Measurements from ENCODE around the gene KRT38. TPM values are rescaled to one million over a fixed set of nuclear protein-coding genes. Genes with fewer than 3 reads are reported as not detected.

KRT38 gene
- total RNA-seq, 4 donors from 2014 or later, result 1.3 to 1.8 TPM; not detected in 2

Other genes with a start within 250 kb of the KRT38 start
- gene KRTAP9-2, start 214.3 kb downstream of the KRT38 start, total RNA-seq, result 100 to 1,000 TPM in 1 of 4 donors, 10 to 100 TPM in 1, not detected in 2; 18.1 to 183 TPM
- gene KRTAP9-3, start 208.5 kb downstream of the KRT38 start, total RNA-seq, result 100 to 1,000 TPM in 1 of 4 donors, 1 to 10 TPM in 1, under 1 TPM in 1, not detected in 1; 0.27 to 218 (median 8.7) TPM
- gene KRTAP9-8, start 203.0 kb downstream of the KRT38 start, total RNA-seq, result 100 to 1,000 TPM in 1 of 4 donors, under 1 TPM in 2, not detected in 1; 0.47 to 120 (median 0.97) TPM
- gene KRTAP9-4, start 191.3 kb downstream of the KRT38 start, total RNA-seq, result 100 to 1,000 TPM in 1 of 4 donors, 1 to 10 TPM in 1, under 1 TPM in 1, not detected in 1; 0.37 to 177 (median 2.1) TPM
- gene KRTAP9-9, start 185.6 kb downstream of the KRT38 start, total RNA-seq, result 10 to 100 TPM in 1 of 4 donors, 1 to 10 TPM in 1, not detected in 2; 2.1 to 94.5 TPM
- under 1 TPM in 2 of 4 donors, not detected in 2; 0.38 to 0.62 TPM for gene KRTAP9-6, start 175.6 kb downstream of the KRT38 start, total RNA-seq
- 10 to 100 TPM in 1 of 4 donors, under 1 TPM in 1, not detected in 2; 0.51 to 17.1 TPM for gene KRTAP9-7, start 165.3 kb downstream of the KRT38 start, total RNA-seq
- gene KRTAP29-1, start 138.1 kb downstream of the KRT38 start, total RNA-seq, result 1 to 10 TPM in 1 of 4 donors, not detected in 3; 2.5 TPM
- gene KRTAP16-1, start 131.7 kb downstream of the KRT38 start, total RNA-seq, result 1 to 10 TPM in 1 of 4 donors, not detected in 3; 5.9 TPM
- 10 to 100 TPM in 1 of 4 donors, 1 to 10 TPM in 1, not detected in 2; 1.3 to 38.6 TPM for gene KRTAP17-1, start 125.3 kb downstream of the KRT38 start, total RNA-seq
- gene KRT33A, start 90.2 kb downstream of the KRT38 start, total RNA-seq, result 10 to 100 TPM in 2 of 4 donors, under 1 TPM in 1, not detected in 1; 0.25 to 73.9 (median 11.0) TPM
- gene KRT33B, start 71.2 kb downstream of the KRT38 start, total RNA-seq, result 100 to 1,000 TPM in 1 of 4 donors, 1 to 10 TPM in 1, under 1 TPM in 1, not detected in 1; 0.25 to 117 (median 4.4) TPM
- 100 to 1,000 TPM in 1 of 4 donors, 10 to 100 TPM in 1, 1 to 10 TPM in 1, under 1 TPM in 1; 0.72 to 143 (median 6.3) TPM for gene KRT34, start 58.7 kb downstream of the KRT38 start, total RNA-seq
- 100 to 1,000 TPM in 1 of 4 donors, 10 to 100 TPM in 3; 15.9 to 197 (median 24.1) TPM for gene KRT31, start 43.4 kb downstream of the KRT38 start, total RNA-seq
- gene KRT37, start 16.4 kb downstream of the KRT38 start, total RNA-seq, result not detected
- gene KRT32, start 26.4 kb upstream of the KRT38 start, total RNA-seq, result 10 to 100 TPM in 1 of 4 donors, under 1 TPM in 1, not detected in 2; 0.46 to 11.6 TPM
- under 1 TPM in 1 of 4 donors, not detected in 3; 0.84 TPM for gene KRT35, start 40.2 kb upstream of the KRT38 start, total RNA-seq
- under 1 TPM in 1 of 4 donors, not detected in 3; 0.97 TPM for gene KRT36, start 48.9 kb upstream of the KRT38 start, total RNA-seq
- under 1 TPM in 2 of 4 donors, not detected in 2; 0.19 to 0.46 TPM for gene KRT13, start 64.6 kb upstream of the KRT38 start, total RNA-seq
- gene KRT15, start 77.9 kb upstream of the KRT38 start, total RNA-seq, result 1,000 to 10,000 TPM in 2 of 4 donors, 100 to 1,000 TPM in 2; 802 to 1,380 (median 1,140) TPM
- 100 to 1,000 TPM in 3 of 4 donors, 10 to 100 TPM in 1; 96.0 to 482 (median 285) TPM for gene KRT19, start 87.3 kb upstream of the KRT38 start, total RNA-seq
- gene KRT9, start 131.1 kb upstream of the KRT38 start, total RNA-seq, result 1 to 10 TPM in 1 of 4 donors, under 1 TPM in 2, not detected in 1; 0.47 to 1.6 (median 0.91) TPM
- gene KRT14, start 145.9 kb upstream of the KRT38 start, total RNA-seq, result 1,000 to 10,000 TPM; 4,210 to 7,487 (median 6,656) TPM
- 100 to 1,000 TPM in 1 of 4 donors, 10 to 100 TPM in 3; 79.2 to 447 (median 81.8) TPM for gene KRT16, start 171.8 kb upstream of the KRT38 start, total RNA-seq
- 1,000 to 10,000 TPM in 2 of 4 donors, 100 to 1,000 TPM in 2; 474 to 1,574 (median 971) TPM for gene KRT17, start 183.6 kb upstream of the KRT38 start, total RNA-seq
- gene EIF1, start 247.9 kb upstream of the KRT38 start, total RNA-seq, result 100 to 1,000 TPM; 211 to 299 (median 249) TPM